GM21381 (cell line): ENCODE measurements around the gene ANKRD62.
"Not testable (repeated sequence)": the region's sequence is repeated elsewhere in the genome, so short reads cannot be mapped to it uniquely, and the experiment has no call there.

ENCODE experiments used
- ATAC-seq: cut with Tn5 transposase; IDR thresholded peaks from one replicate; pipeline ENCODE4 v1.9.1; 2021; ENCODE audit warnings: mild to moderate bottlenecking, moderate library complexity; ENCODE audit not compliant: unreplicated experiment

The ANKRD62 gene

GRCh38 chr18:12065397-12065796 lies 28.2 kb upstream of the ANKRD62 start:
- no peak for ATAC-seq

GRCh38 chr18:12066910-12067511 lies 26.6 kb upstream of the ANKRD62 start:
- no peak for ATAC-seq

DNA sequence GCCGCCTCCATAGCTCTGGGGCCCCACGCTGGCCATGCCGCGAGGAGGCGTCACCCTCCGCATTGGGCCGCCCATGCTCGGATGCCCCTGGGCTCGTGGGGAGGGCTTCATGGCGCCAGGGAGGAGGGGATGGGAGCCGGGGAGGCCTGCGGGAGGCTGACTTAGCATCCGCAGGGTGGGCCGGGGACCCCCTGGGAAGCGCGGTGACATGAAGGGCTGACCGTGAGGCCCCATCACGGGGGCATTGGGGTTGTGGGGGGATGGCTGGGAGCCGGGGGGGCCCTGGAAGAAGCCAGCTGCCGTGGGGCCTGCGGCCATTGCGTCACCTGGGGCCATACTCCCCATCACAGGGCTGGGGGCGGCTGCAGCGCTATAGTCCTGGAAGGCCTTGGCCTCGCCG lies 26.0 kb upstream of the ANKRD62 start:
- no peak for ATAC-seq

- not testable (repeated sequence) for ATAC-seq
These were observed 25.2 kb upstream of the ANKRD62 start for GRCh38 chr18:12068316-12068949.

DNA sequence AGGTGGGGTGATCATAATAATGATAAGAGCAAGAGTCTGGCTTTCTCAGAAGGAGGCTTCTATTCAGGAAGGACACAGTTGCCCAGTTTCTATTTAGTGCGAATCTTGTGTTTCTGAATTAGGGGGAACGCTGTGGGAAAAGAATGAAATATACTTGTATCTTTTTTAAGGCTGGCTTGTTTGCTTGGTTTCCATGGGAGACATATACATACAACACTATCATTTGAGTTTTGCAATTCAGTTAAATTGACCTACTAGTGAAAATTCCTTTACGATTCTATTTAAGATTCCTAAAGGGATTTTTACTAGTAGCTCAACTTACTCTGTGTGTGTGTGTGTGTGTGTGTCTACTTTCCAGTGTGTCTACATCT lies 24.7 kb upstream of the ANKRD62 start:
- no peak for ATAC-seq

- ATAC-seq, result not testable (repeated sequence)
These were observed 22.6 kb upstream of the ANKRD62 start for GRCh38 chr18:12071066-12071465.

DNA sequence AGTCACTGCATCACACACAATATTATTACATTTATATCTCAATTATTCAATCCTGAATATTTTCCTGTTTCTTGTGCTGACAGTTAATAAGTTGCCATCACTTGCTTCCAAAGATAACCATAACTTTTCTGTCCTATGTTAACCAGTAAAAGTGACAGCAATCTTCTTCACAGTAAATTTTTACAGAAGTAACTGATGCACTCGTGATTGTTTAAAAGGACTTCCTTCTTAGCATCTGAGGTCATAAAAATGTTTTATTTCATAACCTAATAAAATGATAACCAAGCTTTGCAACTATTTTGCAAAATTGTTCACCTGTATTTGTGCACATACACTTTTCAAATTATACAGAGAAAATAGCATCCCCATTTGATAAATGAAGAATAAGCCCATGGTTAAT lies 20.6 kb upstream of the ANKRD62 start:
- no peak for ATAC-seq

DNA sequence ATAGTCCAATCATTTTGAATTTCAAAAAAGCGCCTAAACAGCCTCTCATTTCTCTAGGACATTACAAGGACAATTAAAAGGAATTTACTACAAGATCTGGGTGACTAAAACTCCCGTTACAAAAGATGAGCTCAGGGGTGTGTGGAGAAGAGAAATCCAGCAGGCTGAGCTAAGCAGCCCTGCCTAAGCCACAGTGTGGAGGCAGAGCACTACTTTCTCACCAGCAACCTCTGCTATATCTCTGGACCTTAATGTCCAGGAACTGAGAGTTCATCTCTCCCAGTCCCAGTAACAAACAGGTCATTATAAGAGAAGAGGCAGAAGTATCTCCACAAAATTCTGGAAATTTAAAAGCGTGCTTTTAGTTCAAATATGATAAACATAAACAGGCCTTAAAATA lies 18.9 kb upstream of the ANKRD62 start:
- no peak for ATAC-seq

GRCh38 chr18:12076424-12077140 lies 17.1 kb upstream of the ANKRD62 start:
- no peak for ATAC-seq

DNA sequence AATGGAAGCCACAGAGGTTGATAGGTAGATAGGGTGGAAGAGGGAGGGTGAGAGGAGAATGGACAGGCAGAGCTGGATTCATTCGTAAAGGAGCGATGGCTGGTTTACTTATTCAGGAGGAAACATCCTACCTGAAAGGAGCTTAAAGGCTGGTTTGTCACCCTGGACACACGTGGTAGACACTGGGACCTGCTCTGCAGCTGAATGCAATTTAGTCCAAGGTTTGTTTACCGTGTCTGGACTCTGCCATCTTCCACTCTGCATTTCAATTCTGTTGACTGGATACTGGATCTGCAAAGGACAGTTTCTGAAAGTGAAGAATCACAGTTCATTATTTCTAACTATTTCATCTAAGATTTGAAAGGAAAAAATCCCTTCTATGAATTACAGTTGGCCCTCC lies 15.6 kb upstream of the ANKRD62 start:
- ATAC-seq, result not testable (repeated sequence)

- ATAC-seq, result no peak
These were observed 14.0 kb upstream of the ANKRD62 start for GRCh38 chr18:12079491-12080237.

DNA sequence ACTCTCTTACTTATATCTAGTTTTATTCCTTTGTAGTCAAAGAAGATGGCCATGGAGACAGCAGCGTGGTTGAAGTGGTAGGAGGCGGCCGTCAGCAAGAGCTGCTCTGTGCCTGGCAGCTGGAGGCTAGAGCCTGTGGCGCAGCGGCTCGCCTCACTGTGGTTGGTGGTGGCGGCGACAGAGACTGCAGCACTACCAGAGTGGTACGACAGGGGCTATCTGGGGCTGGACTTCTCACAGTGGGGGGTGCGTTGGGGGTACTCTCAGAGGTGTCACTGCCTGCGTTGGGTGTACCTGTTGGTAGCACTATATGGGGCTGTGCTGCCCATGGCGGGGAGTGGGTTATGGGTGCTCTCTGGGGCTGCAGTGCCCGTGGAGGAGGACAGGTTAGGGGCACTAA lies 8.5 kb upstream of the ANKRD62 start:
- ATAC-seq, result no peak

DNA sequence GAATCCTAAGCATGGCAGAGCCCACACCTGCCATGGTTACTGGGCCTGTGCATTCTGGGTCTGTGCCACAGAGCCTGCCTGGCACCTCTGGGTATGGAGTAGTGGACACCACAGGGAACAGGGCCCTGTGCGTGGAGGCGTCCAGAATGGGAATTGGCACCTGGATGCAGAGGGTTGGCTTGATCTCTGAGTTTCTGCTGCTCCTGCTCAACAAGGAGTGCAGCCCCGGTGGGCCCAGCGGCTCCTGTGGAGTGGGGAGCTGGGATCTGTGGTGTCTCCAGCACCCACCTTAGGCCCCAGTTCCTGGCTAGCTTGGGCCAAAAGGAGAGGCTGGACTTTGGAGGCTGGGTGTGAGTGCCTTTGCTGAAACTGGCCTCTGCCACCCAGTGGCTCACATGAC lies 7.9 kb upstream of the ANKRD62 start:
- no peak for ATAC-seq

GRCh38 chr18:12086249-12086648 lies 7.4 kb upstream of the ANKRD62 start:
- ATAC-seq, result no peak

GRCh38 chr18:12086677-12087470 lies 6.8 kb upstream of the ANKRD62 start:
- ATAC-seq, result no peak

DNA sequence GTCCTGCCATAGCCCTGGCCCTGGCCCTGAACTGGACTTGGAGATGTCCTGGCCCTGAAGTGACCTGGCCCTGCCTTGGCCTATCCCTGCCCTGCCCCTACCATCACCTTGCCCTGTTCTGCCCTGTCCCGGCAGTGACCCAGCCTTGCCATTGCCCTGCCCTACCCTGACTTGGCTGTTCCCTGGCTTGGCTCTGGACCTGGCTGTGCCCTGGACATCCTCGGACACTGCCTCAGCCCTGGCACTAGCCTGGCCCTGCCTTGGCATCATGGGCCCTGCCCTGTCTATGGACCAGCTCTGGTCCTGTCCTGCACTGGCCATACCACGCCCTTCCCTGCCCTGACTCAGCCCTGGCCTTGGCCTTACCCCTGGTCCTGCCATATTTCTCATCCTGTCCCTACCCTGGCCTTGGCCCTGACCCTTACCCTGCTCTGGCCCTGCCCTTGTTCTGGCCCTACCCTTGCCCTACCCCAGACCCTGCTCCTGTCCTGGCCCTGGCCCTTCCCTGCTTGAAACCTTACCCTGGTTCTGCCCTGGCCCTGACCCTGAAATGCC lies 6.1 kb upstream of the ANKRD62 start:
- ATAC-seq, result no peak

DNA sequence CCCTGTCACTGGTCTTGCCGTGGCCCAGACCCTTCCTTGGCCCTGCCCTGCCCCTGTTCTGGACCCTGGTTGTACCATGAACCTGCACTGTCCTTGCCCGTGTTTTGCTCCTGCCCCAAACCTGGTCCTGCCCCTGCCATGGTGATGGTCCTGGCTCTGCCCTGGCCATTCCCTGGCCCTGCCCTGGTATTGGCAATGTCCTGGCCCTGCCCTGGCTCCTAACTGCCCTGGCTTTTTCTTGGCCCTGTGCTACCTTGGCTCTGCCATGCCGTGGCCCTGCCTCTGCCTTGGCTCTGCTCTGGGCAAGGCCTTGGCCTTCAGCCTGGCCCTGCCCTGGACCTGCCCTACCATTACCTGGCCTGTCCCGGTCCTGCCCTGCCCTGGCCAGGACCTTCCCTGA lies 5.5 kb upstream of the ANKRD62 start:
- no peak for ATAC-seq

- no peak for ATAC-seq
These were observed 4.8 kb upstream of the ANKRD62 start for GRCh38 chr18:12088731-12089375.

DNA sequence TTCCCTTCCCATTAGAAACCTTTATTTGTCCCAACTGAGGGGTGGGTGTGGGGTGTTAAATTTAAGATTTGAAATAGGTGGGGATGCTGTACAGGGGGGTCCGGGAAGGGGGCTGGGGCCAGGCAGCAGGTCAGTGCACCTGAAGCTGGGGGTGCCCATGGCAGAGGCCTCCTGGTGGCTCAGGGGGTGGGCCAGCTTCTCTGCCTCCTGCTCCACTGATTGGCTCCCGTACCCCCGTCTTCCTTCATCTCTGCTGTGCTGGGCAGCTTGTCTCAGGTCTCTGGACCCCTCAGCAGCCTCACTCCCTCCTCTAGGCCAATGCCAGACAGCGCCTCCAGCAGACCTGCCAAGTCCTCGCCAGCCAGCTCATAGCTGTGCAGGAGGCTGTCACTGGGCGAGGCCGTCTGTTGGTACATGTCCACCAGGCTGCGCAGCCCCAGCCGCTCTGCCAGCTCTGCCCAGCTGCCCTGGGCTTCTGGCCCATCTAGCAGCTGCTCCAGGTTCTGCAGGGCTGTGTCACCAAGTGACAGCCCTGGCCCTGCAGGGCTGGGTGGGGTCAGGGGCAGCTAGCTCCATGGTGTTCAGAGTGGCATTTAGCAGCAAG lies 2.0 kb upstream of the ANKRD62 start:
- no peak for ATAC-seq
